ENCODE measurements around the gene ADAP1.

Gene ADAP1

DNA sequence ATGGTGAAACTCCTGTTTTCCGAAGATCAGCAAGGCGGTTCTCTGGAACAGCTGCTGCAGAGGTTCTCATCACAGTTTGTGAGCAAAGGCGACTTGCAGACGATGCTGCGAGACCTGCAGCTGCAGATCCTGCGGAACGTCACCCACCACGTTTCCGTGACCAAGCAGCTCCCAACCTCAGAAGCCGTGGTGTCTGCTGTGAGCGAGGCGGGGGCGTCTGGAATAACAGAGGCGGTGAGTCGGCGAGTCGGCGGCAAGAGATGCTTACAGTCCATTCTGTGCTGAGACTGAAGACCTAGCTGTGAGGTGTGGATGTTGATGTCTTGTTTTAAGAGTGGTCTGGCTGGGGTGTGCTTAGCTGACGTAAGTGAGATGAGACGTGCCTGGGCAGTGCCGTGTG lies 94.3 kb downstream of the ADAP1 start:
- DNase-seq (ENCODE audit: low spot score) = no peak

DNA sequence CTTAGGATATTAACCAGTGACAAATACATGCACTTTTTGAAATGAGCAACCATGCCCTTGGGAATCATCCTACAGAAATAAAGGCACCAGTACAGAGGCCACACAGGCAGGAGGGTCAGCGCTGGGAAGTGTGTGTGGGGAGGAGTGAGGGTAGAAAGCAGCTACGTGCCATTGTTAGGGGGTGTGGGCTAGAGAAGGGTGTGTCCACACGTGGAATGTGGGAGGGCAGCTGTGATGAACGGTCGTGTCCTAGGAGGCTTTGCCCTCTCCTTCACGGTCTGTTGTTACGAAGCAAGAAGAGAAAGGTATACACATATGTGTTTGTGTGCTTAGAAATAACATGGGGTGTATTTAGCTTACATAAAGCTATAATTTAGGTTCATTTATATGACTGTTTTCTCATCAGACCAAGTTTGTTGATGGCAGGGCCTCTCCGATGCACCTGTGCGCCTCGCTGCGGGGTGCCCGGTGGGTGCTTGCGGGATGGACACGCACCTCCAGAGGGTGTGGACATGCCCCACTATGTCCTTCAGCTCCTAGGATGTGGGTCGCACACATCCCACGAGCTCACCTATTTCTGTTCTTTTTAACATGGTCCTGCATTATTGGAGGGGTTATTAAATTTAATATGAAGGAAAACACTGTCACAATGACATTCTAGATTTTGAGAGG lies 95.0 kb downstream of the ADAP1 start:
- no peak for DNase-seq (ENCODE audit: low spot score)

DNA sequence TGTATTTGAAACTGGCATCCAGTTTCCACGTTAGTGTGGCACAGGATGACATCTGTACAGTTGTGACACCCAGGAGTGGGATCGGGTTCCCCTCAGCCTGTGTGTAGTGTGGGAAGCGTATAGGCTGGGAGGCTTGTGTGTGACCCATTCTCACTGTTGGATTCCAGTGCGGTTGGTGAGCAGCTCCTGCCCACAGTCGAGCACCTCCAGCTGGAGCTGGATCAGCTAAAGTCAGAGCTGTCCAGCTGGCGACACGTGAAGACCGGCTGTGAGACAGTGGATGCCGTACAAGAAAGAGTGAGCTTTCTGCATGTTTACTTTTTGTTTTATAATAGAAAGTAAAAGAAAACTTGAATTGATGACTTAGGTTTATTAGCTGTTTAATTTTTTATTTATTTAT lies 96.8 kb downstream of the ADAP1 start:
- no peak for DNase-seq (ENCODE audit: low spot score)

DNA sequence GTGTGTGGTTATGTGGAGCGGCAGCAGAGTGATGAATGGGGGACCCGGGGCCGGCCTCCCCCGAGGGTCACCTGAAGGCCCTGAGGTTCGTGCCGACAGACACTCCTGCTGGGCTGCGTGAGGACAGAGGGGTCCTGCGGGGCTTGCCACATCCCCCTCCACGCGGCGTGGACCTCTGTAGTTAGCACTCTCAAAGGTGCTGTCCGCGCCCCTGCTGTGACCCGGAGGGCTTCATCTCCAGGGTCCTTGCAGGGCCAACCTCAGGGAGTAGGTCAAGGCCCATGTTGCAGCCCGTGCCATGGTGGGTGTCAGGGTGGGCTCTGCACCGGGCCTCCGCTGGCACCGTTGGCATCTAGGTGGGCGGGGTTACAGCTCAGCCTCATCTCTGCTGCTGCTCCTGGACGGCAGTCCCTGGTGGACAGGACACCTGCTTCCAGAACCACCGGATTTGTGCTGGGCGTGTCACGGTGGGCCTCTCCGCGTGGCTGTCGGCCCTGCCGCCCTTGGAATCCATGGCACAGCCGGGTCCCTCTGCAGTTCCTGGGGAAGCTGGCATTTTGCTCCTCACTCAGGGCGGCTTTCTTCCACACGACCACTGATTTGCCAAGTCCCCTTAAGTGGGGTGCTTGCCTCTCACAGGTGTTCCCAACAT lies 97.9 kb downstream of the ADAP1 start:
- DNase-seq (ENCODE audit: low spot score) = no peak

DNA sequence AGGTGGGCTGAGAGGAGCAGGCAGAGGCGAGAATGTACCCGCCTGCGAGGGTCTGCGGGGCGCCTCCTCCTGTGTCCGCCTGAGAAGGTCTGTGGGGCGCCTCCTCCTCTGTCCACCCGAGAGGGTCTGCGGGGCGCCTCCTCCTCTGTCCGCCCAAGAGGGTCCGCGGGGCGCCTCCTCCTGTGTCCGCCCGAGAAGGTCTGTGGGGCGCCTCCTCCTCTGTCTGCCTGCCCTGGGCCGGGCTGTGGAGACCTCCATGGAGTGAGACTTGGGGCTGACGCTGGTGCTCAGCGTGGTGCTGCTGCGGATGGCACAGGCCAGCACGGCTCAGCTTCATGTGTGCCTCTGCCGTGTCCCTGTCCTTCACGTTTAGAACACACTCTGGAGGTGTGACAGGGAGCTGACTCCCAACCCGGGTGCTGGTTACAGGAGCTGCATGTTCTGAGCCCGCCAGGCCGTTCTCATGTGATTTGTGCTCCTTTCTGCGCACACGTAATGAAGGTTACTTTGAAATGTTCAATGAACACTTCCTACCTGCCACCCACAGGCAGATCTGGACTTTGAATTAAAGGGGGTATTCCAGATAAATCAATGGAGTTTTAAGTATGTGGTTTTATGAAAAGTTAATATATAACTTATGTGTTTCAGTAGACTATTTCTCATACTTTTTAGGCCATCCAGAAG lies 98.7 kb downstream of the ADAP1 start:
- DNase-seq (ENCODE audit: low spot score) = no peak

DNA sequence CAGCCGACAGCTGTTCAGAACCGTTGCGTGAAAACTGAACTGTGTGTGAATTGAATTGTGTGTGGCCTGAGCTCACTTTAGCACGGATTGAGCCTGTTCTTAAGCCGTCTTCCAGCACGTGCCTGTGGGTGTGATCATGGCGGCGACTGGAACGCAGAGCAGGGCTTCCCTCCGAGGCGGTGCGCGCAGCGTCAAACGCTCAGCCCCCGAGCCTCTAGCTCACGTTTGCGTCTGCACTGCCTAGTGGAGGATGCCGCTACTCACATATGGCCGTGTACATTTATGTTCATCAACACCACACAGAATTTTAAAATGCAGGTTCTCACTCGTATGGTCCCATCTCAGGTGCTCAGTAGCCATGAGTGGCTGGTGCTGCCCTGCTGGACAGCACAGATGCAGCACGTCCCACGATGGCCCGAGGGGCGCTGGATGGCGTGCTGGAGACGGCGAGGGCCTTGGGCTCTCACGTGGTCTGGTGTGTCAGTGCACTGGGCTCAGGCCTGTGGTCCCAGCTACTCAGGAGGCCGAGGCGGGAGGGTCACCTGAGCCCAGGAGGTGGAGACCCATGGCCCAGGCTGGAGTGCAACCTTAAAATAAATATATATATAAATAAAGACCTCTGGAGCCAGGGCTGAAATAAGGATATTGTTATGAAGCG lies 100.2 kb downstream of the ADAP1 start:
- DNase-seq (ENCODE audit: low spot score) = no peak

DNA sequence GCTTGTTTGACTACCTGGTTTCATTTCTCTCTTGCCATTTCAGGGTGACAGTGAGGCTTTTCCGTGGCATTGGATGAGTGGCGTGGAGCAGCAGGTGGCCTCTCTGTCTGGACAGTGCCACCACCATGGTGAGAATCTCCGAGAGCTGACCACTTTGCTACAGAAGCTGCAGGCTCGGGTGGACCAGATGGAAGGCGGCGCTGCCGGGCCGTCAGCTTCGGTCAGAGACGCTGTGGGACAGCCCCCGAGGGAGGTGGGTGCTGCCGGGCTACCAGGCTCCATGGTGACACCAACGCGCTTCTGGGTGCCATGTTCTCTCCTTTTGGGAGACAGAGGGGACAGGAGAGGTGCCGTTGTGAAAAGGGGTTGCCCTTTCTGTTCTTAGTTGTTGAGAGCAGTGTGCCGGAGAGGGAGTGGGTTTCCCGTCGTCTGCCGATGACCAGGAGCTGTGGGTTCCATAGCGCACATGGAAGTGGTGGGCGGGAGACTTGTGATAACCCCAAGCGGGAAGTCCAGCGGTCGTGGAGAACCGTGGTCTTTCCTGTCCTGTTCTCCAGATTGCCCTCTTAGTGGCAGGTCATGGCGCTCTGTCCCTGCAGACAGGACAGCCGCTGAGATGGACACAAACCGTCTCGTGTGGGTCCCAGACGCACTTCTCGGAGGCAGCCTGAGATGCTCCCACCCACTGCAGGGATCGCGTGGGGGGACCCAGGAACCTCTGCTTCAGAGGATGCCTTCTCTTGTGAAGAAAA lies 100.9 kb downstream of the ADAP1 start:
- no peak for DNase-seq (ENCODE audit: low spot score)

DNA sequence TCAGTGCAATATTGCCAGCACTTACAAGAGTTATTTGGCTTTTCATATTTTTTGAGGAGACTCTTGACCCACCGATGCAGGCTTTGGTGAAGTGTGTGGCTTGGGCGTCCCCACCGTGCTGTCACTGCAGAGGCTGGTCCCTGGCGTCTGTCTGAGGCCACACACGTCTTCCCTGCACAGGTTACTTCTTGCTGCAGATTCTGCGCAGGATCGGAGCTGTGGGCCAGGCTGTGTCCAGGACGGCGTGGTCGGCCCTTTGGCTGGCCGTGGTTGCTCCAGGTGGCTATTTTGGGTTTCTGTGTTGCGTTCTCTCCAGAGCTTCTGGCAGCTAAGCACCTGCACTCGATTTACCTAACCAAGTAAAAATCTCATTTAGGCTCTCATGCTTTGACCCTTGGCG lies 103.3 kb downstream of the ADAP1 start:
- no peak for DNase-seq (ENCODE audit: low spot score)

DNA sequence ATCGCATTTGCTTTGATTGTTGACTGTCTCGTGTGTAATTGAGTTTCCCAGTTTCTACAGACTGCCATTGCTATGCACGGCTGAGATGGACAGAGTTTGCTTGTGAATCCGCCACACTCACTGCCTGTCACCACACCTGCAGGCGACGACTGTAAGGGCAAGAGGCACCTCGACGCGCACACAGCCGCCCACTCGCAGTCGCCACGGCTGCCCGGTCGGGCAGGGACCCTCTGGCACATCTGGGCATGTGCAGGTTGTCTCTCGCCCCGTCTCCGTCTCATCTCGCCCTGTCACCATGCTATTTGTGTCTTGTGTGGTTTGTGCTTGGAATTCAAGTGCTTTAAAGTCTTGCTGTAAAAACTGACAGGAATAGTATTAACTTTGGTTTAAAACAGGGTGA lies 104.7 kb downstream of the ADAP1 start:
- no peak for DNase-seq (ENCODE audit: low spot score)

DNA sequence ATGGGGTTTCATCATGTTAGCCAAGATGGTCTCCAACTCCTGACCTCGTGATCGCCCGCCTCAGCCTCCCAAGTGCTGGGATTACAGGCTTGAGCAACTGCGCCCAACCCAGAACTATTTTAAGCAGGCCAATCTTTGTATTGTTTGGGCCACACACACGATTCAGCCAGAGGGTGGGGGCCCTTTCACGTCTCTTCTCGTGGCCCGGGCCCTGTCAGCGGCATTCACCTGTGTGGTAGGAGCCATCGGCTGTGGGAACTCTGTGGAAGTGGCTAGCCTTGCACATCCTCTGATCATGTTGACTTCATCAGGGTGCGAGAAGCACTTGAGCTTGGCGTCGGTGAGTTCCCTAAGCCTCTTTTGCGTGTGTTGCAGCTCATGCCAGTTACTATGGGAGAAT lies 105.3 kb downstream of the ADAP1 start:
- DNase-seq (ENCODE audit: low spot score) = no peak
